Nephron (organoid): ENCODE measurements around the gene SYNGR2.

Experiments
- H3K27ac Mint-ChIP-seq, 3 experiments: 2 replicates each; pipeline ENCODE4 v1.8.0; 2020; ENCODE audit warnings: mixed read lengths in 3 of 3, mild to moderate bottlenecking in 2 of 3, moderate library complexity in 1 of 3
- H3K27me3 Mint-ChIP-seq: 2 replicates; pipeline ENCODE4 v1.8.0; 2021; ENCODE audit warnings: low read depth, mild to moderate bottlenecking, moderate library complexity, mixed read lengths
- H3K36me3 Mint-ChIP-seq: 2 replicates; pipeline ENCODE4 v1.8.0; 2020; ENCODE audit warnings: low read depth, mixed read lengths
- H3K4me1 Mint-ChIP-seq: 2 replicates; pipeline ENCODE4 v1.8.0; 2020; ENCODE audit warnings: mixed read lengths
- H3K4me3 Mint-ChIP-seq, 3 experiments: 2 replicates each; pipeline ENCODE4 v1.8.0; 2020; ENCODE audit warnings: mild to moderate bottlenecking in 3 of 3, mixed read lengths in 3 of 3, moderate library complexity in 2 of 3
- H3K9me3 Mint-ChIP-seq: 2 replicates; pipeline ENCODE4 v1.8.0; 2020; ENCODE audit warnings: mixed read lengths
- CTCF ChIP-seq, 3 experiments: fragments of 200-600 bp; sonication (generic); IDR thresholded peaks; one replicate each; pipeline ENCODE4 v1.5.0; 2021; ENCODE audit warnings: antibody characterized with exemption in 3 of 3; ENCODE audit not compliant: unreplicated experiment in 3 of 3

The SYNGR2 gene

GRCh38 chr17:78146471-78146869, 21.9 kb upstream of the SYNGR2 start:
- Mint-ChIP-seq H3K4me3 (no peak overlapping the region), H3K9me3 (no peaks in the 10 kb centered on the region), H3K27ac (no peak overlapping the region), H3K4me1 (peaks cover 26% of the 10 kb centered on the region), H3K27me3 (peaks cover 4% of the 10 kb centered on the region), H3K36me3 (no peaks in the 10 kb centered on the region)
- TF ChIP-seq CTCF (IDR thresholded peaks at IDR 0.05; ENCODE audit: unreplicated experiment in 3 of 3): no peak

GRCh38 chr17:78146881-78147280, 21.5 kb upstream of the SYNGR2 start:
- H3K27ac Mint-ChIP-seq: no peak overlapping the region

GRCh38 chr17:78147315-78147998, 20.9 kb upstream of the SYNGR2 start:
- H3K9me3 Mint-ChIP-seq: no peaks in the 10 kb centered on the region
- no peaks in the 10 kb centered on the region for H3K36me3 Mint-ChIP-seq
- peaks cover 3% of the 10 kb centered on the region for H3K27me3 Mint-ChIP-seq
- peaks cover 23% of the 10 kb centered on the region for H3K4me1 Mint-ChIP-seq
- no peak for TF ChIP-seq CTCF (IDR thresholded peaks at IDR 0.05; ENCODE audit: unreplicated experiment in 3 of 3)
- H3K4me3 Mint-ChIP-seq: no peak overlapping the region
- peak overlapping the region in 2 of 3 experiments; percentile 40 to 41 for H3K27ac Mint-ChIP-seq

More at GRCh38 chr17:78146881-78147280, 21.5 kb upstream of the SYNGR2 start:
- H3K4me1 Mint-ChIP-seq: peaks cover 26% of the 10 kb centered on the region
- H3K4me3 Mint-ChIP-seq: no peak overlapping the region
- H3K36me3 Mint-ChIP-seq: no peaks in the 10 kb centered on the region
- no peaks in the 10 kb centered on the region for H3K9me3 Mint-ChIP-seq
- H3K27me3 Mint-ChIP-seq: peaks cover 4% of the 10 kb centered on the region
- TF ChIP-seq CTCF (IDR thresholded peaks at IDR 0.05; ENCODE audit: unreplicated experiment in 3 of 3): no peak

GRCh38 chr17:78148286-78149016, 19.9 kb upstream of the SYNGR2 start:
- H3K27ac Mint-ChIP-seq: peak overlapping the region; percentile 13 to 76 (median 39)
- no peaks in the 10 kb centered on the region for H3K36me3 Mint-ChIP-seq
- H3K27me3 Mint-ChIP-seq: no peaks in the 10 kb centered on the region

GRCh38 chr17:78151514-78152008, 16.8 kb upstream of the SYNGR2 start:
- no peak overlapping the region for H3K4me3 Mint-ChIP-seq
- H3K9me3 Mint-ChIP-seq: no peaks in the 10 kb centered on the region
- TF ChIP-seq CTCF (IDR thresholded peaks at IDR 0.05; ENCODE audit: unreplicated experiment in 3 of 3): no peak
- no peaks in the 10 kb centered on the region for H3K36me3 Mint-ChIP-seq
- peak overlapping the region; percentile 55 to 95 (median 82) for H3K27ac Mint-ChIP-seq
- H3K4me1 Mint-ChIP-seq: peaks cover 5% of the 10 kb centered on the region
- no peaks in the 10 kb centered on the region for H3K27me3 Mint-ChIP-seq

More at GRCh38 chr17:78148286-78149016, 19.9 kb upstream of the SYNGR2 start:
- Mint-ChIP-seq H3K4me3 (no peak overlapping the region), H3K4me1 (peaks cover 17% of the 10 kb centered on the region), H3K9me3 (no peaks in the 10 kb centered on the region)
- no peak for TF ChIP-seq CTCF (IDR thresholded peaks at IDR 0.05; ENCODE audit: unreplicated experiment in 3 of 3)
